ENCODE measurements around the gene FBXL15.

GRCh38 chr10:102421507-102421756 lies 796 bp downstream of the FBXL15 start:
- TF ChIP-seq, protein P1, sequence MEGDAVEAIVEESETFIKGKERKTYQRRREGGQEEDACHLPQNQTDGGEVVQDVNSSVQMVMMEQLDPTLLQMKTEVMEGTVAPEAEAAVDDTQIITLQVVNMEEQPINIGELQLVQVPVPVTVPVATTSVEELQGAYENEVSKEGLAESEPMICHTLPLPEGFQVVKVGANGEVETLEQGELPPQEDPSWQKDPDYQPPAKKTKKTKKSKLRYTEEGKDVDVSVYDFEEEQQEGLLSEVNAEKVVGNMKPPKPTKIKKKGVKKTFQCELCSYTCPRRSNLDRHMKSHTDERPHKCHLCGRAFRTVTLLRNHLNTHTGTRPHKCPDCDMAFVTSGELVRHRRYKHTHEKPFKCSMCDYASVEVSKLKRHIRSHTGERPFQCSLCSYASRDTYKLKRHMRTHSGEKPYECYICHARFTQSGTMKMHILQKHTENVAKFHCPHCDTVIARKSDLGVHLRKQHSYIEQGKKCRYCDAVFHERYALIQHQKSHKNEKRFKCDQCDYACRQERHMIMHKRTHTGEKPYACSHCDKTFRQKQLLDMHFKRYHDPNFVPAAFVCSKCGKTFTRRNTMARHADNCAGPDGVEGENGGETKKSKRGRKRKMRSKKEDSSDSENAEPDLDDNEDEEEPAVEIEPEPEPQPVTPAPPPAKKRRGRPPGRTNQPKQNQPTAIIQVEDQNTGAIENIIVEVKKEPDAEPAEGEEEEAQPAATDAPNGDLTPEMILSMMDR (IDR thresholded peaks at IDR 0.05), result no peak
- no peak for TF ChIP-seq EZH2 (IDR thresholded peaks at IDR 0.05; ENCODE audit: borderline replicate concordance, insufficient read depth, low read depth, low read length, poor library complexity, severe bottlenecking)

All from B cell (primary cell).